HG03045 (cell line): ENCODE data around the gene ADAMTS17.

Source experiments
- ATAC-seq: cut with Tn5 transposase; IDR thresholded peaks from one replicate; pipeline ENCODE4 v1.9.1; 2021; ENCODE audit warnings: mild to moderate bottlenecking, moderate library complexity; ENCODE audit not compliant: unreplicated experiment

Gene ADAMTS17

DNA sequence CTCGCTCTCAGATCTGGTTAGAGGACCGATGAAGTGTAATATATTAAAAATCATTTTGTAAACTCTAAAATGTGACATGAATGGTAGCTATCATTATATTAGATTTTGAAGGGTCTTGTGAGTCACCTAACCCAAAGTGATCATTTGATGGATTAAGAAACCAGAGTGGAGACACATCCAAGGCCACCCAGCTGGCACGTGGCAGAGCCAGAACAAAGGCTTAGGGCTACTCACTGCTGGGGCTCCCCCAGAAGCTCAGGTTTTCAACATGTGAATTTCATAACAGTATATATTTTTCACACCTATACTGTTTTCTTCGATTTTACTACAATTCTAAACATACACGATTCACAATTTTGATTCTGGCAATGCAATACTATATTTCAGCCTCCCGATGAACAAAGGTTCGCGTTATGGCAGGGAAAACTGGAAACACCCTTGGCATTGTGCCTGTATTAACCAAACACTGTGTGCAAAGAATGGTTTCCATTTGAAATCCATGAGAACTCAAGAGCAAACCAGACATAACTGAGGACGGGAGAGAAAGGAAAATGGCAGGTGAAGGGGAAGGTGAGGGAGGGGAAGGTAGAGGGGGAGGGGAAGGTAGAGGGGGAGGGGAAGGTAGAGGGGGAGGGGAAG, 88.9 kb downstream of the ADAMTS17 start:
- ATAC-seq, result no peak

GRCh38 chr15:100252359-100252758, 89.4 kb downstream of the ADAMTS17 start:
- ATAC-seq, result no peak

DNA sequence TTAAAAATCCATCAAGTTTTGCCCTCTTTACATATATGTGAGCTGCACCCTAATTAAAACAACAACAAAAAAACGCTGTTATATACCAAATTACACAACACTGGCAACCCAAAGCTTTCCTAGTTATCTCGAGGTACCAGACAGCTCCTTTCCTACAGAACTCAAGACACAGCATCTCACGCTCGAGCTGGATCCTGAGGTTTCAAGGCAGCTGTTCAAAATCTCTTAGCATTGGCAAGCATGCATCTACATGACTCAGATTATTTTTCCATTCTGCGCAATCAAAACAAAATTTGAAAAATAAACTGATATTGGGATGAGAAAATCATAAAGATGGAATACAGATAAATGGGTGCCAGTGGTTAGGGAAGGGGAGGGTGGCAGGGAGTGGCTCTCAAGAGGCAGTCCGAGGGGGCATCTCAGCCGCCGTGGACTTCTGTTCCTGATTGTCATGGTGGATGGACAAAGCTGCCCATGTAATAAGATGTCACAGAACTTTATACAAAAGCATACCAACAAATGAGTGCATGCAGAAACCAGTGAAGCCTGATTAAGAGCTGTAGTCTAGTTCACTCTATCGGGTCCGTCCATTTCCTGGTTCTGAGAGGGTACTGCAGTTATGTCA, 91.5 kb downstream of the ADAMTS17 start:
- ATAC-seq, result no peak

- no peak for ATAC-seq
These were observed 92.5 kb downstream of the ADAMTS17 start for GRCh38 chr15:100249096-100249815.

GRCh38 chr15:100248236-100248635, 93.5 kb downstream of the ADAMTS17 start:
- no peak for ATAC-seq

DNA sequence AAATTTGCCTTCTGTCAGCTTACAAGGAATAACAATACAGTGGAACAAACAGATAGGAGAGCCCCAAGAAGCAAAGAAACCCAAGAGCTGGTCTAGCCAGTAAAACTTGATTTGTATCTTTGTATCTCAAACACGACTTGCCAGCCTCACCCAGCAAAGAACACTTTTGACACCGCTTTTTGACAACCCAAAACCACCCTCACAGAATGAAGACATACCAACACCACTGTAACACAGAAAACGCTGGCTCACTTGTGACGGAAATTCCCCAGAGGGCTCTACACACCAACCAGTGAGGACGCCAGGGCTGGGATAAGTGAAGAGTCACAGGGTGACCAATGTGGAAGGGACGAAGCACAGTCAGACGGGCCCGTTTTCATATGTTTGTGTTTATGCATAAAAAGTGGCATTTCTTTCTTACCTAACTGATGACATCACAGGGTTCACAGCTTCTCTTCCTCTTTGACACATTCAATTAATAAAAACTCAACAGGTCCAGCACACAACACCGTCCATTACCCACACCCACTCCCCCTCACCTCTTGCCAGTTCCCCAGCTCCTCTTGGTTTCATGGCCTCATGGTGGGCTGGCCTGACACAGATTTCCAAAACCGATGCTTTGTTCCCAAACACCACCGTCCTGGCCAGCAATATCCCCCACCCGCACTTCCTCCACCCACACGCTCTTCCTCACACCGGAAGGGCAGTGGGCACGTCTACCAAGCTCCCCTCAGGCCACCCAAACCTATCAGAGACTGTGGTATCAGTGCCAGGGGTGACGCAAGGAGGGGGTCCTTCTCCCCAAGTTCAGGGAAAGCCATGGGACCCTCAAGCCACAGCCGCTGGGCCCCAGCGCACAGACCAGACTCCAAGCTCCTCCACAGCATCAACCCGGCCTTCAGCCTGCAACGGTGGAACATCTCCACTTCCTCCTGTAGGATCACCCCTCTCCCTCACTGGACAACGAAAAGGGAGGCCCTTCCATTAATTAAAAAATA, 94.2 kb downstream of the ADAMTS17 start:
- no peak for ATAC-seq

DNA sequence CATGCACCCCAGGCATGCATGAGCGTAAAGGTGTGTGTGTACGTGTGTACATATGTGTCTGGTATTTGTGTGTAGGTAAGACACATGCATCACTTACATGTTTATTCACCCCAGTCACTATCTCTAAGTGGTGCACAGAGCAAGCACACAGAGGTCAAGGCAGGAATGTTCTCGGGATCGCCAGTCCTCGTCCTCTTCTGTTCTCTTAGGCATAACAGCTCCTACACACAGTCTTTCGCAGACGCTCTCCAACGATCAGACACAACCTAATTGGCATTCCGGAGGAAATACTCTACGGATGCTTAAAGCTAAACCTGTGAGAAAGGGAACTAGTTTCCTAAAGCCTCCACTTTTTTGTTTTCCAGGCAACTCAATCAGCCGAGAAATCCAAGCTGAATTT, 95.9 kb downstream of the ADAMTS17 start:
- ATAC-seq, result no peak

DNA sequence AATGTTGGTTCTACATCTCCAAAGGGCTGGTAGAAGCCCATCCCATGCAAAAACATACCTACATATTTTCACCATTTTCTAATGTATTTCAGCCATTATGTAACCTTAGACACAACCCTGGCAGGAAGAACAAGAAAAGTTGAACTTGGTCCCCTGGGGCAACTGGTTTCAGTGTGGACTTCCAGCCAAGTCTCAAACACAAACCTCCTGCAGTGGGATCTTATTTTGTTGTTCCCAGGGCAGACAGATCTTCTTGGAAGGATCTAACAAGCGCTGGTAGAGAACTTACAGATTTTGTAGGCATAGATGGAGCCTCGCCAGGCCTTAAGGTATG, 96.3 kb downstream of the ADAMTS17 start:
- ATAC-seq, result no peak

DNA sequence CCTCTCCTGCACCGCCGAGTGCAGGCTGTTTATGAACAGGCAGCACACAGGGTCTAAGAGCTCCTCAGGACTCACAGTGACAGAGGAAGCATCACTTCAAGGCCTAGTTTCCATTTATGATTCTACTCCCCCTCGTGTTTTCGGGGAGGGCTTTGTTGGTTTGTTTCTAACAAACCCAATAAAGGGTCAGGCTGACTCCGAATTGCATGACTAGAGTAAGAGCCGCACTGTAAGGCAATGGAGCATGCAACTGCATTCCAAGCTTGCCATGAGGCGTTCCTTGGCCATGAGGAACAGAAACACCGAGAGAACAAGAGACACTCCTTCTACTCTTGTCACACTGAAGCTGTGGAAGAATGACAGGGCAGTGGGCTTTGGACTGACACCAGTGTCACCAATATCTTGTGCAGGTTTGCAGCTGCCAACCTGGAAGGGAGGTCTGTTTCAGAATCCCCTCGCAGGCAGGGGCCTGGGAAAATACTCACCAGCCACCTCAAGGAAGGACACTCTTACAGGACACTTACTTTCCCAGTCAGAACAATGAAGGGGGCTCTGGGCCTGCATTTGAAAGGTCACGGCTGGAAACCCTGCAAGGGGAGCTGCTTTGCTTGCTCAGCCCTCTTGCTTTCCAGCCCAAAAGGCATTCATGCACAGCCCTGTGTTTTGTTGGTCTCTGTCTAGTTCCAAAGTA, 96.8 kb downstream of the ADAMTS17 start:
- ATAC-seq, result no peak

- ATAC-seq, result no peak
These were observed 98.8 kb downstream of the ADAMTS17 start for GRCh38 chr15:100242989-100243388.

DNA sequence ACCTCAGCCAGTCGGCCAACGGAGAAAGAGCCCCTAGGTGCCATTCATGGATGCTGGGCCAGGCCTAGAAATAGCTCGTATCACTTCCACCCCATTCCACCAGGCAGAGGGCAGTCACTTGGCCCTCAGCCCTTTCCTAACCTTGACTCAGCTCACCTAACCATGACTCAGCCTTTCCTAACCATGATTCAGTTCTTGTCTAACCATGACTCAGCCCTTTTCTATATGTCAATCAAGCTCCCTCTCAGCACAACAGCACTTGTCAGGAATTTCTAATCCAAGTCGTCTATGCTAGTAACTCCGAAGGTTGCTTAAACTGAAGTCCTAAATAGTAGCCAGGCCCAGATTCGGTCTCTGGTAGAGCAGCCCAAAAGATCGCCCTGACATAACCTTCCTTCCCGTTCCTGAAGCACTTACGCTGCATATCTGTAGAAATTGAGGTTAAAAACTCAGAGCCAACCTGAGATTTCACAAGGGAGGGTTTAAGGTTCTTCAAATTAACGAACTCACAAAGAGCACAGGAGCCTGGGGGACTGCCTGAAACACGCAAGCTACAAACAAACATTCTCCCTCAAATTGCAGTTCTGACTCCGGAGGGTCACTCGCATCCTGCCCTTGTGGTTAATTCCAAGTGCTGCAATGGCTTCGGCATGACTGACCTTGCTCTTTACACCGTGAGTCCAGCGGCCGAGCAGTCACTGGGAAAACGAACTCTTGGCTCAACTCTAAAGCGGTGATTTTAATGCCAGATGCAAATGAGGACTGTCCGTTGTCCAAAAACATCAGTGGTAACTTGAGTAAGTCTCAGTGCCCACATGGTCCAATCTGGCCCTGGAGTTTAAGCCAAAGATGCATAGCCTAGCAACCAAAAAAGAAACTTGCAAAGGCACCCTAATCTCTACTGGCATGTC, 99.9 kb downstream of the ADAMTS17 start:
- no peak for ATAC-seq

- ATAC-seq, result no peak
These were observed 104.6 kb downstream of the ADAMTS17 start for GRCh38 chr15:100236981-100237720.

- no peak for ATAC-seq
These were observed 106.7 kb downstream of the ADAMTS17 start for GRCh38 chr15:100235030-100235617.

DNA sequence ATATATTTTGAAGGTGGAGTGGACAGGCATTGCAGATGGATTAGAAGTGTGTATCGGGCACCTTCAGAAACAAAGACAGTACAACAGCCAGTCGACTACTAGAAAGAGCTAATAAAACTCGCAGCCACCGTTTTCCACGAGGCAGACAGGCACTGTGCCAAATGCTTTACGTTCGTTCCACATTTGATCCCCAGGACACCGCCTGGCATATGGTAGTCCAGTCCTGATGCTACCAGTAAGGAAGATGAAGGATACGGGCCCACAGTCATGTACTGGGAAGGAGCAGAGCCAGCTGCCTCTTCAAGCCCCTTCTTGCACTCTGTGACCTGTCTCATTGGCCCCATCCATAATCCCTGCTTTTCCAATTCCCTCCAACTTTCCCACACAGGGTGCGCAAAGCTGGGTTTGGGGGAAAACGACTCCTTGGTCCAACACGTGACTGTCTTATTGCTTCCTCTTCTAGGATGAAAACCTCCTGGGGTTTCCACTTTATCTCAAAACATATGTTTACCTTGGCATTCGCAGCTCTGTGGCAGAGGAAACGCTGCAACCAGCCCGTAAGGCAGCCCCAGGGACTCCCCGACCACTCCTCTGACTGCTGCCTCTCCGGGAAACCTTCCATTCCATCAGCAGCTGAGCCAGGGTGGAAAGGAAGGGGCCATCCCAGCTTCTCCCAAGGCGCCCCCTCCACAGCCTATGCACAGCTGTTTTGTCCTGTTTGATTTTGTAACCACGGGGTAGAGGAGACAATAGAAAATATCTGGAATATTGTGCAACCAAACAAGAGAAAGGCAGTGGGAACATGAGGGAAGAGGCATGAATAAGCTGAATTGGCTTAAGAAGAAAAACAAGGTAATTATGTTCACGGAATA, 107.4 kb downstream of the ADAMTS17 start:
- ATAC-seq, result no peak

GRCh38 chr15:100230784-100231183, 111.0 kb downstream of the ADAMTS17 start:
- ATAC-seq, result no peak

DNA sequence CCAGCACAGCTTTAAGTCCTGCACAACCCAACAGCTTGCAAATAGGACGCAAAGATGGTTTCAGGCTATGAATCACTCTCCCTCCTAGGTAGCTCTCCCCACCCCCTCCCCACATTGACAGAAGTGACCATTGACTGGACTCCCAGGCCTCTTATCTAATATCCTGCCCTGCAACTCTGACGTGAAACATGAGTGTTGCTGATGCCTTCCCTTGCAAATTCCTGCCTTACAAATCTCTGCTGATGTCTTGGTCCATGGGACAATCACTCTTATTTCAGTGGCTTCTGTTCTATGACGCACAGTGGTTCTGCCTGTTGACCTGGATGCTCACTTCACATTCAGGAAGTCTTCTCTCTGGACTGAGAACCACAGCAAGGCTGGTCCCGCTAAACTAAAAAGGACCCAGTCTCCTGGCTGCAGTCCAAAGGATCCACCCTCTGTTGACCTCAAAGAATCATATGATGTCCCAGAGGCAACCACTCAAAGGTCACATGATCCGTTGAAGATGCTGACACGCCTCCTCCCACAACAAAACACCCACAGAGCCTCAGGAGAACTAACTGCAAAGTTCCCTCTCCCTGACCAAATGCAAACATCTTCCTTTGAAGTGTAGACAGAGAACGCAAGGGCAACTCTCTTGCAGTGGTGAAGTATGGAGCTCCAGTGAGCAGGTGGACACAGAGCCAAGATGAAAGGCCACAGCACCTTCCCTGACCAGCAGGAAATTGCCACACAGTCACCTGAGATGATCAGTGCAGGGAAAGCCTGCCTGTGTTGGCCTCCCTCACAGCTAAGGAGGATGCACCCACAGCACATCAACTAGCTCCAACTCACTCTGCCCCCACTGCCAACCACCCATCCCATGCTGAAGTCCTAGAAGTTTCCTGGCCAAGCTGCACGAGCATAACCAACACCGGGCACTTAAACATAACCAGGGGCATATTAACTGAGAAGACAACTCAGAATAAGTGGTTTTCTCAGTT, 112.3 kb downstream of the ADAMTS17 start:
- no peak for ATAC-seq
